Prostate gland (tissue), 2 donors: ENCODE results near the gene ZPR1. TPM values are rescaled to one million over a fixed set of nuclear protein-coding genes. Genes with fewer than 3 reads are reported as not detected.

Experiments used
- DNase-seq: peaks from one replicate; pipeline ENCODE4 v3.0.0-alpha.2; 2019; ENCODE audit warnings: low spot score
- H3K27ac ChIP-seq, 2 donors: fragments of 200-600 bp; sonication (generic); 2 replicates each; pipeline ENCODE4 v1.5.1; 2017 to 2019
- H3K27me3 ChIP-seq: fragments of 200-600 bp; sonication (generic); replicated peaks from 2 replicates; pipeline ENCODE4 v1.5.1; 2019; ENCODE audit not compliant: insufficient read depth
- H3K36me3 ChIP-seq, 2 donors: fragments of 200-600 bp; sonication (generic); 1 replicate in 1 of 2; 2 replicates in 1 of 2; pipeline versions ENCODE4 v1.5.1 to v1.8.1; 2017 to 2019
- H3K4me1 ChIP-seq: fragments of 200-600 bp; sonication (generic); replicated peaks from 2 replicates; pipeline ENCODE4 v1.5.1; 2019
- H3K4me3 ChIP-seq, 2 donors: fragments of 200-600 bp; sonication (generic); 2 replicates each; pipeline ENCODE4 v1.5.1; 2017 to 2019
- H3K9me3 ChIP-seq: fragments of 200-600 bp; sonication (generic); 2 replicates; pipeline ENCODE4 v1.5.1; 2017
- CTCF ChIP-seq, 4 experiments: fragments of 200-600 bp in 2 of 4; fragments of 450-650 bp in 2 of 4; sonication (generic) in 2 of 4; IDR thresholded peaks; 1 replicate in 3 of 4; 2 replicates in 1 of 4; pipeline ENCODE4 v1.5.1; 2016 to 2019; ENCODE audit warnings: antibody characterized with exemption in 4 of 4, mild to moderate bottlenecking in 2 of 4, moderate library complexity in 2 of 4
- POLR2A ChIP-seq: fragments of 450-650 bp; IDR thresholded peaks from one replicate; pipeline ENCODE4 v1.6.1; 2016; ENCODE audit warnings: antibody characterized with exemption, mild to moderate bottlenecking
- POLR2AphosphoS5 ChIP-seq: sonication (generic); formaldehyde crosslinking; IDR thresholded peaks from one replicate; pipeline ENCODE4 v1.6.1; 2017; ENCODE audit warnings: antibody characterized with exemption
- WGBS: methylation state at CpG from one replicate; pipeline ENCODE4 v1.1.5; 2018; 5-methylcytosine and 5-hydroxymethylcytosine counted together
- intact Hi-C: fragments of 100-400 bp; cut with DNase I; formaldehyde crosslinking; loops from one replicate; pipeline ENCODE4 v1.14.2; 2022
- total RNA-seq, 2 donors: library from RNA; depleted of rRNA; stranded (reverse); fragments of >200 nt; gene quantifications; one replicate each; pipeline ENCODE4 v1.1.0, GENCODE V29; 2016

The ZPR1 gene
- total RNA-seq, 2 donors from 2014 or later, result 24.6 to 27.6 TPM

- H3K9me3 ChIP-seq, result no peaks in the 10 kb centered on the region
- H3K4me3 ChIP-seq, result no peak overlapping the region
- intact Hi-C loops, result loop anchor here (5.0 kb wide), 2 partner anchors 313 to 443 kb away; partner anchors contain the start of genes PCSK7 and RNF214
- no peak for DNase-seq
- H3K4me1 ChIP-seq, result peaks cover 3% of the 10 kb centered on the region
- no peak for TF ChIP-seq POLR2A
- no peak for TF ChIP-seq CTCF (IDR thresholded peaks at IDR 0.05)
- no peak for TF ChIP-seq POLR2AphosphoS5
- H3K36me3 ChIP-seq, result peaks cover 9 to 10% of the 10 kb centered on the region in 2 donors
- no peak overlapping the region for H3K27ac ChIP-seq
- H3K27me3 ChIP-seq, result no peaks in the 10 kb centered on the region
- WGBS, result 81% methylated on average over 4 of the region's 4 CpGs
These were observed 1.2 kb upstream of the ZPR1 start for GRCh38 chr11:116788975-116789374.

DNA sequence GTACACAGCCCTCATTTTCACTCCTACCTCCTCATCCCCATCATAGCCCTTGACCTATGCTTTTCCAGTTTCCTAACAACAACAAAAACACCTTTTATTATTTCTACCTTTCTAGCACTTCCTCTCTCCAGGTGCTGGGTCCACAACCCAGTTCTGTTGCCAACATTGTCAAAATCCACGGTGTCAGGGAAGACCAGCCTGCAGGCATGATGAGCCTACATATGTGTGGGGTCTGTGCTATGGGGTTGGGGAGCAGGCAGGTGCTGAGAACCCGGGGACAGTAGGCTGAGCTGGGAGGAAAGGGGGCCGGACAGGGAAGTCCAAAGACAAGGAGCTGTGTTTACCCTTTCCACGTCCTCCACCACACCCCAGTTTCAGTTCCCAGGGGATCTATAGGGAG is 711 bp upstream of the ZPR1 start:
- Histone ChIP-seq H3K36me3 (peaks cover 9 to 10% of the 10 kb centered on the region in 2 donors), H3K4me3 (peak overlapping the region; percentile 79 to 89), H3K27ac (peak overlapping the region; percentile 73 to 83), H3K4me1 (peaks cover 3% of the 10 kb centered on the region), H3K9me3 (no peaks in the 10 kb centered on the region), H3K27me3 (no peaks in the 10 kb centered on the region)
- TF ChIP-seq CTCF (IDR thresholded peaks at IDR 0.05), result no peak
- no peak for TF ChIP-seq POLR2AphosphoS5
- TF ChIP-seq POLR2A, result no peak
- no peak for DNase-seq
- intact Hi-C loops, result loop anchor here (5.0 kb wide), 2 partner anchors 314 to 444 kb away; partner anchors contain the start of genes PCSK7 and RNF214
- 43% methylated on average over 4 of the region's 4 CpGs for WGBS

GRCh38 chr11:116787436-116787785 is 412 bp downstream of the ZPR1 start:
- intact Hi-C loops, result loop anchor here (5.0 kb wide), 2 partner anchors 315 to 445 kb away; partner anchors contain the start of genes PCSK7 and RNF214
- Histone ChIP-seq H3K27me3 (no peaks in the 10 kb centered on the region), H3K4me1 (peaks cover 3% of the 10 kb centered on the region), H3K9me3 (no peaks in the 10 kb centered on the region), H3K4me3 (peak overlapping the region; percentile 79 to 89), H3K36me3 (peaks cover 9 to 10% of the 10 kb centered on the region in 2 donors), H3K27ac (peak overlapping the region; percentile 73 to 83)
- no peak for DNase-seq
- WGBS, result 0% methylated on average over 15 of the region's 15 CpGs
- TF ChIP-seq POLR2AphosphoS5 (no peak), CTCF (IDR thresholded peaks at IDR 0.05) (no peak), POLR2A (no peak)

DNA sequence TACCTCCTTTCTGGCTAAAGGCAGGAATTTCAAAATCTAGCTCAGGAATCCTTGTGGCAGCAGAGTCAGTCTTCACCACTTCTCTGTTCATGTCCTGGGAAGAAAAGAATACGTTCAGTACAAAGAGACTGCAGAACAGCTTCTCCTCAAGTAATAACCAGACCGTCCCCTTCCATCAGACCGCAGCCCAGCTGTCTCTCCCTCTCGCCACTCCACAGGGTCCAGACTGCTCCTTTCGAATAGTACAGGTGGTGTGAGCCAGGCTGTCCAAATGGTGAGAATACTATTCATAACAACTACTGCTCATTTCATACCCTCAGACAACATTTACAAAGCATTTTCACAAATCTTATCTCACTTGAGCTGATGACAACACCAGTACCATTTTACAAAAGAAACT is 857 bp downstream of the ZPR1 start:
- 55% methylated on average over 5 of the region's 5 CpGs for WGBS

More for the DNA sequence above, 857 bp downstream of the ZPR1 start:
- Histone ChIP-seq H3K27me3 (no peaks in the 10 kb centered on the region), H3K36me3 (peaks cover 9 to 10% of the 10 kb centered on the region in 2 donors), H3K27ac (no peak overlapping the region), H3K4me1 (peaks cover 3% of the 10 kb centered on the region), H3K9me3 (no peaks in the 10 kb centered on the region), H3K4me3 (peak overlapping the region; percentile 79 to 89)
- no peak for TF ChIP-seq CTCF (IDR thresholded peaks at IDR 0.05)
- TF ChIP-seq POLR2A, result no peak
- no peak for TF ChIP-seq POLR2AphosphoS5
- intact Hi-C loops, result loop anchor here (5.0 kb wide), 2 partner anchors 315 to 445 kb away; partner anchors contain the start of genes PCSK7 and RNF214
- no peak for DNase-seq
